Putamen (tissue), 1 donor: ENCODE results near the gene LURAP1L.

Experiments
- DNase-seq: peaks from one replicate; pipeline ENCODE4 v3.0.0-alpha.2; 2016; ENCODE audit warnings: low spot score

The LURAP1L gene

GRCh38 chr9:12774861-12775678 is at the start of gene LURAP1L:
TSS of gene LURAP1L (plus strand) at chr9:12775020. CDS start at chr9:12775716, 696 bp downstream.
- peak; percentile 39 for DNase-seq

GRCh38 chr9:12726795-12727194 is 48.0 kb upstream of the LURAP1L start:
- no peak for DNase-seq

GRCh38 chr9:12730198-12730597 is 44.6 kb upstream of the LURAP1L start:
- DNase-seq, result no peak

- no peak for DNase-seq
Observed at GRCh38 chr9:12730927-12731326, 43.9 kb upstream of the LURAP1L start.

- DNase-seq, result no peak
Observed at GRCh38 chr9:12732971-12733370, 41.8 kb upstream of the LURAP1L start.

GRCh38 chr9:12735665-12736064 is 39.2 kb upstream of the LURAP1L start:
- no peak for DNase-seq

- no peak for DNase-seq
Observed at GRCh38 chr9:12737871-12738270, 36.9 kb upstream of the LURAP1L start.

- no peak for DNase-seq
Observed at GRCh38 chr9:12739014-12739652, 35.7 kb upstream of the LURAP1L start.

- no peak for DNase-seq
Observed at GRCh38 chr9:12740845-12741244, 34.0 kb upstream of the LURAP1L start.

GRCh38 chr9:12748016-12748415 is 26.8 kb upstream of the LURAP1L start:
- no peak for DNase-seq

GRCh38 chr9:12748954-12749353 is 25.9 kb upstream of the LURAP1L start:
- no peak for DNase-seq

- DNase-seq, result no peak
Observed at GRCh38 chr9:12753931-12754330, 20.9 kb upstream of the LURAP1L start.

- peak; percentile 54 for DNase-seq
Observed at GRCh38 chr9:12759761-12760160, 15.1 kb upstream of the LURAP1L start.

- no peak for DNase-seq
Observed at GRCh38 chr9:12760758-12761157, 14.1 kb upstream of the LURAP1L start.

GRCh38 chr9:12764150-12764549 is 10.7 kb upstream of the LURAP1L start:
- DNase-seq, result no peak

GRCh38 chr9:12765088-12765798 is 9.6 kb upstream of the LURAP1L start:
- DNase-seq, result no peak

GRCh38 chr9:12766357-12766756 is 8.5 kb upstream of the LURAP1L start:
- DNase-seq, result no peak

GRCh38 chr9:12770261-12770660 is 4.6 kb upstream of the LURAP1L start:
- no peak for DNase-seq

GRCh38 chr9:12771891-12772290 is 2.9 kb upstream of the LURAP1L start:
- DNase-seq, result no peak

- DNase-seq, result no peak
Observed at GRCh38 chr9:12773562-12773961, 1.3 kb upstream of the LURAP1L start.

GRCh38 chr9:12775679-12776512 is 1.1 kb downstream of the LURAP1L start:
- DNase-seq, result peak; percentile 67

GRCh38 chr9:12776513-12777055 is 1.8 kb downstream of the LURAP1L start:
- peak; percentile 87 for DNase-seq
